Amniotic epithelial cell (primary cell): ENCODE results near the gene ZFAND3.
A peak's percentile ranks its signal among the peaks of the same experiment; 100 is the strongest.

Experiments
- DNase-seq: peaks from one replicate; pipeline ENCODE4 v3.0.0-alpha.2; 2010; ENCODE audit warnings: low read depth

The ZFAND3 gene

GRCh38 chr6:38004908-38005307 is 185.4 kb downstream of the ZFAND3 start:
- no peak for DNase-seq

- no peak for DNase-seq
These were observed 192.4 kb downstream of the ZFAND3 start for GRCh38 chr6:38011937-38012336.

GRCh38 chr6:38012573-38012972 is 193.0 kb downstream of the ZFAND3 start:
- DNase-seq: peak; percentile 64

DNA sequence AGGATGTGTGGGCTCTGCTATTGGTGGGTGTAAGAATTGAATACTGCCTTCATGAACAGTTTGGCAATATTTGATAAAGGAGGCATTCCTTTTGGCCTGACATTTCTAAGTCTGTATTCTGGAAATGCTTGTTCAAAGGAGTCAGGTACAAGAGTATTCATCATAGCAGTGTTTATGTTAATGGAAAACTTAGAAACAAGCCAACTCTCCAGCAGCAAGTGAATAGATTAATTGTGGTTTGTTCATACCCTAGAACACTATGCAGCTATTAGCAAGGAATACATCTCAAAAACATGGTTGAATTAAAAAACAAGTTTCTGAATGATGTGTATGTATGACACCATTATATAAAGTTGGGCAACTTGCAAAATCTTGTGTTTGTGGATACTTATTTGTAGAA is 195.8 kb downstream of the ZFAND3 start:
- peak; percentile 56 for DNase-seq

- DNase-seq: no peak
These were observed 197.3 kb downstream of the ZFAND3 start for GRCh38 chr6:38016824-38017223.

DNA sequence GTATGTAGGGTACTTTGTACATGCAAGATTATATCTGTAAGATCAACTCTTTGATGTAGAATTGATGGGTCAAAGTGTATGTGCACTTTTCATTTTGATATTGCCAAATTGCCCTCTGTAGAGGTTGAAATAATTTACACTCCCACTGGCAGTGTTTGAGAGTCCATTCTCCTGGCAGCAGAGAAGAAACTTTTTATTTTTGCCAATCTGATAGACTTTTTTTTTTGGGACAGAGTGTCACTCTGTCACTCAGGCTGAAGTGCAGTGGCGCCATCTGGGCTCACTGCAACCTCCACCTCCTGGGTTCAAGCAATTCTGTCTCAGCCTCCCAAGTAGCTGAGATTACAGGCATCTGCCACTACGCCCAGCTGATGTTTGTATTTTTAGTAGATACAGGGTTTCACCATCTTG is 199.2 kb downstream of the ZFAND3 start:
- no peak for DNase-seq

GRCh38 chr6:38020593-38020992 is 201.1 kb downstream of the ZFAND3 start:
- no peak for DNase-seq

- no peak for DNase-seq
These were observed 201.5 kb downstream of the ZFAND3 start for GRCh38 chr6:38021029-38021428.

DNA sequence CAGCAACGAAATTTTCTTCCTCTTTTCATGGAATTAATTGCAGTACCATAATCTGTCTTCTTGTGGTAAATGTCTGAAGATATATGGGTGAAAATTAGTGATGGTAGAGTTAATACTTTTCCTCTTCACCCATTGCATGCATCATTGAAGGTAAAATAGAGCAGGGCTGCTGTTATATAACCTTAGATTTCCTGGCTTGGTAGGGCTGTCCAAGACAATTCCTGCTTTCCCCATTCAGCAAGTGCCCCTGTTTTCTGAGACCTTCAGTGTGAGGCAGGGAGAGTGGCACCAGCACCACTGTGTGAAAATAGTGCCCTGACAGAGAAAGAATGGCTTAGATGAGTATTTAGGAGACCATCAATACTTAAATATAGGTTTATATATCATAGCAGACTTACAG is 202.0 kb downstream of the ZFAND3 start:
- no peak for DNase-seq

- no peak for DNase-seq
These were observed 203.2 kb downstream of the ZFAND3 start for GRCh38 chr6:38022688-38023087.

GRCh38 chr6:38024908-38025307 is 205.4 kb downstream of the ZFAND3 start:
- no peak for DNase-seq

DNA sequence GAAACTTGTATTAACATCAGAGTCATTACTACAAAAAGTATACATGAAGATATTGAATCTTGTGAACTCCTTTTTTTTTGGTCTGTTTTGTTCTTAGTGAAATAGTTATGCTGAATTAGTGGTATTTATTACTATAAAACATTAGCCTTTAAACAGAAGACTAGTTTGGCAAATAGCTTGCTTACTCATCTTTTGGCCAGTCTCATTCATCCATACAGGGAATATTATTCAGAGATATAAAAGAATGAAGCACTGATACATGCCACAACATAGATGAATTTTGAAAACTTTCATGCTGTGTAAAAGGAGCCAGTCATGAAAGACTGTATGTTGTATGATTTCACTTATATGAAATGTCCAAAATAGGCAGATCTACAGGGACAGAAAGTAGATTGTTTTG is 205.9 kb downstream of the ZFAND3 start:
- DNase-seq: no peak

- peak; percentile 56 for DNase-seq
These were observed 208.3 kb downstream of the ZFAND3 start for GRCh38 chr6:38027685-38028373.

GRCh38 chr6:38030380-38030779 is 210.9 kb downstream of the ZFAND3 start:
- DNase-seq: no peak

GRCh38 chr6:38032797-38033196 is 213.3 kb downstream of the ZFAND3 start:
- DNase-seq: no peak

DNA sequence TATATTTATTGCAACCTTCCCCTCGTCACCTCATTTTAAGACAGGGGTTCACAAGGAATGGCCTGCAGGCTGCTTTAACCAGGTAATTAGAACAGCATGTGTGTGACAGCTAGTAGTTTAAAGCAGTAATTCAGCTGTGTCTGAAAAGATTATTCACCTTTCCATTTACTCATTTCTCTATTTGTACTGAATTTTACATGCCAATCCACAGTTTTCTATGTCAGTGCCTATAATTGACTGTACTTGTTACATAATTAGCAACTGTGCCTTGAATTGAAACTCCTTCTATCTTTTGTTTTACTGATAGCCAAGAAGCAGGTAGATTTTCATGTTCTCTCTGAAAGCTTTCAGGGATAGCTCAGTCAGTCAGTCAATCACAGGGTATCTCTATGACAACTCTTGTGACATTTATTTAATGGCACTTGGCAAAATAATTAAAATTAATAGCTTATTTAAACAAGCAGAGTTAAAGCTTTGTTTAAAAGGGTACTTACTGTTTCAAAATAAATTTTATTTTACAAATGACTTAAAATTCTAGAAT is 214.0 kb downstream of the ZFAND3 start:
- DNase-seq: no peak

- peak; percentile 70 for DNase-seq
These were observed 214.9 kb downstream of the ZFAND3 start for GRCh38 chr6:38034274-38034914.

DNA sequence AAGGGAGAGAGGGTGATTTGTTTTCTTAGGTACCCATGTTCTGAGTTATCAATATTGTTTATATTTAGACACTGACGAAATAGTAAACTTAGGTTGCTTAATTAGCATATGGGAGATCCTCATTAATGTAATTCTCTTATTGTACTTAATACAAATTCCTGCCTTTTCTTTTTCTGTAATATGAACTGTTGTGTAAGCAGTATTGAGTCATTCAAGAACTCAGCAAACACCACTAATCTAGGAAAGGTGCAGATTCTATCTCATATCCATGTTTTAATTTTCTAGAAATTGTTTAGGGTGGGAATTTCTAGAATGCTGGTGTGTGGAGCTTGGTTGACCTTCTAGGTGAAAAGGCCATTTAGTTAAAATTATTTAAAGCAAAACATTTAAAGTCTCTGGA is 216.0 kb downstream of the ZFAND3 start:
- peak; percentile 42 for DNase-seq

GRCh38 chr6:38039502-38039901 is 220.0 kb downstream of the ZFAND3 start:
- DNase-seq: no peak

DNA sequence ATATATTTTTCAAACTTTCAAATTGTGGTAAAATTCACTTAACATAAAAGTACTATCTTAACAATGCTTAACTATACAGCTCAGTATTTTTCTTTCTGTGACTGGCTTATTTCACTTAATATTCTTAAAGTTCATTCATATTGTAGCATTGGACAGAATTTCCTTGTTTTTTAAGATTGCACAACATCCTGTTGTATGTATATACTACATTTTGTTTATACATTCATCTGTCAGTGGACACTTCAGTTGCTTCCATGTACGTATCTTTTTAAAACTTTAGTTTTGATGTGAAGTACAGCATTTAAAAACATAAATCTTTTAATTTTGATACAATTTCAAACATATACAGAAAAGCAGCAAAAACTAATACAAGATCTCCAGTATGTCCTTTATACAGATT is 220.7 kb downstream of the ZFAND3 start:
- no peak for DNase-seq

- no peak for DNase-seq
These were observed 223.8 kb downstream of the ZFAND3 start for GRCh38 chr6:38043259-38043753.

- DNase-seq: no peak
These were observed 226.3 kb downstream of the ZFAND3 start for GRCh38 chr6:38045701-38046305.

- no peak for DNase-seq
These were observed 228.0 kb downstream of the ZFAND3 start for GRCh38 chr6:38047562-38047961.
